SJCRH30 (cell line): Measurements from ENCODE around the gene SLC25A6. TPM values are rescaled to one million over a fixed set of nuclear protein-coding genes. Genes with fewer than 3 reads are reported as not detected.
"Not testable (repeated sequence)": the region's sequence is repeated elsewhere in the genome, so short reads cannot be mapped to it uniquely, and the experiment has no call there.

Experiments used
- DNase-seq, 2 experiments: peaks; one replicate each; pipeline ENCODE4 v3.0.0-alpha.2; 2015 to 2020
- H3K27ac ChIP-seq: fragments of 250-450 bp; sonication (Bioruptor Pico); 2 replicates; pipeline ENCODE4 v1.5.1; 2020; ENCODE audit warnings: mild to moderate bottlenecking, moderate library complexity
- H3K27me3 ChIP-seq: fragments of 250-450 bp; sonication (Bioruptor Pico); 2 replicates; pipeline ENCODE4 v1.5.1; 2020; ENCODE audit warnings: mild to moderate bottlenecking, moderate library complexity
- H3K36me3 ChIP-seq: fragments of 250-450 bp; sonication (Bioruptor Pico); 2 replicates; pipeline ENCODE4 v1.5.1; 2020; ENCODE audit warnings: mild to moderate bottlenecking, moderate library complexity
- H3K4me1 ChIP-seq: fragments of 250-450 bp; sonication (Bioruptor Pico); 2 replicates; pipeline ENCODE4 v1.5.1; 2020; ENCODE audit warnings: mild to moderate bottlenecking, moderate library complexity
- H3K4me3 ChIP-seq: fragments of 250-450 bp; sonication (Bioruptor Pico); 2 replicates; pipeline ENCODE4 v1.5.1; 2020; ENCODE audit warnings: mild to moderate bottlenecking, moderate library complexity
- H3K9me3 ChIP-seq: fragments of 250-450 bp; sonication (Bioruptor Pico); replicated peaks from 2 replicates; pipeline ENCODE4 v1.5.1; 2020; ENCODE audit warnings: mild to moderate bottlenecking, moderate library complexity
- total RNA-seq: library from RNA; depleted of rRNA; stranded (reverse); fragments of >200 nt; shearing (Covaris generic); gene quantifications from 2 replicates; pipeline ENCODE4 v1.2.3, GENCODE V29; 2014; rRNA removed

The SLC25A6 gene
- total RNA-seq, result 374 and 387 TPM in 2 replicates

DNA sequence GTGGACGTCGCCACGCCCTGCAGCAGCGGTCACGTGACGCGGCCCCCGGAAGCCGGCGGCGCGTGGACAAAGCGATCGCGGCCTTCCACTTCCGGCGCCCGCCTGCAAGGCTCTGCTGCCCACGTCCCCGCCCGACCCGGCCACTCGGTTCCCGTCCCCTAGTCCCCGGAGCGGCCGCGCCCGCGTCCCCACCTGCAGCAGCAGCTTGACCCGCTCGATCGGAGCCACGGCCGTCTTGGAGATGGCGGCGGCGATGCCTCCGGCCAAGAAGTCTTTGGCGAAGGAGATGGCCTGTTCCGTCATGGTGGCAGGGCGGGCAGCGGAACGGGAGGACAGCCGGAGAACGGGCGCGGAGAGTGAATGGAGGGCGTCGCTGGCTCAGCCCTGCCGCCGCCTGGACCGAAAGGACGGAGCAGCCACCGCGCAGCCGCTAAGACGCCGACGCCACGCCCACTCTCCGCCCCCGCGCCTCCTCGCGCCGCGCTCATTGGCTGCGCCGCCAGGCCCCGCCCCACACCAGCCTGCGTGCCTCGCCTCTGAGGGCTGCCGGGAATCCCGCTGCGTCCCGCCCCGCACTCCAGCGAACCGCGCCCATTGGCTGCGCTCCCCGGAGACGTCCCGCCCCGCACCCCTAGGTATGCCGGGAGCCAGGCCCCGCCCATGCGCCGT, at the start of gene SLC25A6:
SLC25A6 (minus strand) TSS at position 407 of the 669 bp plus-strand sequence; CDS start at position 303, 104 bp downstream.
- Histone ChIP-seq H3K27ac (peak within 1 kb of the TSS; percentile 99), H3K4me1 (no peaks in the 10 kb centered on the region; the same call in 1 of the 2 replicates), H3K27me3 (no peaks in the 10 kb centered on the region), H3K4me3 (peak within 1 kb of the TSS; percentile 96), H3K36me3 (peaks cover 49% of the 10 kb centered on the region), H3K9me3 (no peaks in the 10 kb centered on the region)
- DNase-seq, result peak; percentile 97 to 98

DNA sequence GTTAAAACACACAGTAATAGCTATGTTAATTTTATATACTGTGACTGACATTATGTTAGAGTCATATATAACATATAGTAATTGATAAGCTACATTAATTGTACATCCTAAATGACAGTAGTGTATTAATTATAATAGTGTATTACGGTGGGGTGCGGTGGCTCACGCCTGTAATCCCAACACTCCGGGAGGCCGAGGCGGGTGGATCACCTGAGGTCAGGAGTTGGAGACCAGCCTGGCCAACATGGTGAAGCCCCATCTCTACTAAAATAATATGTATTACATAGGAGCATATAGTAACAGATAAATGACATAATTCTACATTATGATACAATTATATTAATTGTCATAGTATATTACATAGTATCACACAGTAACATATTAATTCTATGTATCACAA, 48.6 kb upstream of the SLC25A6 start:
- Histone ChIP-seq H3K4me3 (no peak overlapping the region), H3K27ac (no peak overlapping the region), H3K27me3 (no peaks in the 10 kb centered on the region), H3K4me1 (no peaks in the 10 kb centered on the region), H3K9me3 (no peaks in the 10 kb centered on the region), H3K36me3 (peaks cover 64% of the 10 kb centered on the region)
- no peak for DNase-seq

DNA sequence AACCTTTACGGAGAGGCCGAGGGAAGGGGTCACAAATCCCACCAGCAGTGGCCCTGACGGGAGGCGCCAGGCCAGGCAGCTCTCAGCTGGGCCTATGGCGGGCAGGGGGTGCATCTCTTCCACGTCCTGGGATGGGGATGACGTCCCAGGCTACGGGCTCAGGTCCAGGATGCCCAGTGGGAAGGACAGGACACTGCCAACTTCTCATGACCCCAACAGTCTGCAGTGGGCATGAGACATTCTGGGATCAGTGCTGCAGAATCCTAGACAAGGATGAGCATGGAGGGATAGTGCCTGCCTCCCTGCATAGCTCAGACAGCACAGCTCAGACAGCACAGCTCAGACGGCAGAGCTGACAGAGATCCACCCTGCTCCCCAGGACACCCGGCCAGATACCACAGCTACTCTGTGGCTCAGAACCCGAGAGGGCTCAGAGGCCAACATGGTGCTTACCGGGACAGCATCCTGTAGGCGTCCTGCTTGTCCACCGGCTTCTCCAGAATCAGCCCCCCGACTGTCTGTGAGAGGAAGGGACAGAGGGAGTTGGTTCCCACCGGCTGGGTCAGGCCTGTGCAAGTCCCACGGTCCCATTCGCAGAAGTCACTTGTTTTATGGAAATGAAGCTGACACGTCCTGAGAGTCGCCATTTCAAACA, 43.5 kb upstream of the SLC25A6 start:
- Histone ChIP-seq H3K9me3 (no peaks in the 10 kb centered on the region), H3K36me3 (peaks cover 52% of the 10 kb centered on the region), H3K4me1 (no peaks in the 10 kb centered on the region), H3K27ac (no peak overlapping the region), H3K4me3 (no peak overlapping the region), H3K27me3 (no peaks in the 10 kb centered on the region)
- no peak for DNase-seq

DNA sequence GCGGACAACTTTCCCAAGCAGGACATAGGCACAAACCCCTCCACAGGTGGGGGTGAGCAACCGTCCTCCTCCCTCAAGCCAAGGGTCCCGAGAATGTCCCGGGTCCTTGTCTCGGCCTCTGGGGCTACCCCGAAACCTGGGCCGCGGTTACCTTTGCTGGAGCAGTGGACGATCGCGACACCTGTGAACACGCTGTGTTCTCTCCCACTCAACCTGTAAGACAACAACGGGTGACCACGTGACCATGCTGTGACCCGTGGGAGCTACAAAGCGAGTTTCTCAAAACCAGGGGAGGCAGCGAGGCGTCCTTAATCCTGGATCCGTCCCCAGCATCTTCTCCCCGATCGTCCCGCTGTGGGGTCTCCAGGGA, 42.9 kb upstream of the SLC25A6 start:
- Histone ChIP-seq H3K27ac (no peak overlapping the region), H3K27me3 (no peaks in the 10 kb centered on the region), H3K9me3 (no peaks in the 10 kb centered on the region), H3K4me3 (no peak overlapping the region), H3K4me1 (no peaks in the 10 kb centered on the region), H3K36me3 (peaks cover 54% of the 10 kb centered on the region)
- DNase-seq, result no peak

DNA sequence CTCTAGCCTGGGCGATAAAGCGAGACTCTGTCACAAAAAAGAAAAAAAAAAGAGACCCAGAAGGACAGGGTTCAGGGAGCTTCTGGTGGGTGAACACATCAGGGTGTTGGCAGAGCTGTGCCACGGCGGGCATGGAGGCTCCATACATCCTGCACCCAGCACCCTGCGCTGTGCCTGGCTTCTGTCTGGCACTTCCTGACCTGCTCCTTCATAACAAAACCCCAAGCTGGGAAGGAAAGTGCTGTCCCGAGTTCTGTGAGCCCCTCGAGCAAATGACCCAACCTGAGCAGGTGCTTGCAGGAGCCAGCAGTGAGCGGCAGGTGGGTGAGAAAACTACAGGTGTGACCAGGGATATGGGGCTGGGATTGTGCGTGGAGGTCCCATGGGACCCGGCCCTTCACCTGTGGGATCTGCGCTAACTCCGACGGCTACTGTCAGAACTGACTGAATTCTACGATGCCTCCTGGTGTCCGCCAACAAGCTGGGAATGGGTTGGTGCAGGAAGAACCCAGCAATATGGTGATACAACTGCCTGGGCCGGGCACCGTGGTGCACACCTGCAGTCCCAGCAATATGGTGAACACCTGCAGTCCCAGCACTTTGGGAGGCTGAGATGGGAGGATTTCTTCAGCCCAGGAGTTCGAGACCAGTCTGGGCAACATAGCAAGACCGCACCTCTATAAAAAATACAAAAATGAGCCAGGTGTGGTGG, 41.9 kb upstream of the SLC25A6 start:
- H3K36me3 ChIP-seq, result peaks cover 48% of the 10 kb centered on the region
- no peak overlapping the region for H3K4me3 ChIP-seq
- no peak for DNase-seq
- no peaks in the 10 kb centered on the region for H3K9me3 ChIP-seq
- no peaks in the 10 kb centered on the region for H3K4me1 ChIP-seq
- H3K27me3 ChIP-seq, result no peaks in the 10 kb centered on the region
- no peak overlapping the region for H3K27ac ChIP-seq

DNA sequence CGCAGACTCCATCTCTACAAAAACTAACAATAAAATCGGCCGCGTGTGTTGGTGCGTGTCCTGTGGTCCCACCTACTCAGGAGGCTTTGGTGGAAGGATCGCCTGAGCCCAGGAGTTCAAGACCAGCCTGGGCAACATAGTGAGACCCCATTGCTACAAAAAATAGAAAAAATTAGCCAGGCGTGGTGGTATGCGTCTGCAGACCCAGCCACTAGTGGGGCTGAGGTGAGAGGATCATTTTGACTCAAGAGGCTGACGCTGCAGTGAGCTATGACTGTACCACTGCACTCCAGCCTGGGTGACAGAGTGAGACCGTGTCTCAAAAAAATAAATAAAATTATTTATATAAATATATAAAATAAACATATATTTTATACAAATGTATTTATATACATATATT, 38.5 kb upstream of the SLC25A6 start:
- Histone ChIP-seq H3K9me3 (no peaks in the 10 kb centered on the region), H3K36me3 (peaks cover 43% of the 10 kb centered on the region), H3K4me1 (no peaks in the 10 kb centered on the region), H3K27me3 (no peaks in the 10 kb centered on the region), H3K4me3 (no peak overlapping the region), H3K27ac (no peak overlapping the region)
- DNase-seq, result no peak

DNA sequence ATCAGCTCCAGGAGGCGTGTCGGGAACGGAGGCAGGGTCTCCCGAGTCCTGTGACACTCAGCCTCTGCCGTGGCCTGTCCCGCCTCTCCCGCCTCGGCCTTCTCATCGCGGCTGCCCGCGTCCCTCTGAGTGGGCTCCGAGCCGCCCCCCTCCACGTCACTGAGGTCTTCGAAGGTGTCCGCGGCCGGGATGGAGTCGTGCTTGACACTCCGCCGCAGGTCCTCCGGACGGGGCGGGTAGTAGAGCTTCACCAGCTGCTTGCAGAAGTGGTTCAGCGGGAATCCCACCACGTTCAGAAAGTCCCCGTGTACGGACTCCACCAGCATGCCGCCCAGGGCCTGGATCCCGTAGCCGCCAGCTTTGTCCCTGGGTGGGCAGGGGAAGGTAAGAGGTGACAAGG, 35.8 kb upstream of the SLC25A6 start:
- no peaks in the 10 kb centered on the region for H3K27me3 ChIP-seq
- H3K36me3 ChIP-seq, result peaks cover 53% of the 10 kb centered on the region
- no peak overlapping the region for H3K4me3 ChIP-seq
- no peak for DNase-seq
- 0 out of 2 replicates have a peak, but pooled peaks cover 5% of the 10 kb centered on the region for H3K9me3 ChIP-seq
- no peak overlapping the region for H3K27ac ChIP-seq
- H3K4me1 ChIP-seq, result no peaks in the 10 kb centered on the region

DNA sequence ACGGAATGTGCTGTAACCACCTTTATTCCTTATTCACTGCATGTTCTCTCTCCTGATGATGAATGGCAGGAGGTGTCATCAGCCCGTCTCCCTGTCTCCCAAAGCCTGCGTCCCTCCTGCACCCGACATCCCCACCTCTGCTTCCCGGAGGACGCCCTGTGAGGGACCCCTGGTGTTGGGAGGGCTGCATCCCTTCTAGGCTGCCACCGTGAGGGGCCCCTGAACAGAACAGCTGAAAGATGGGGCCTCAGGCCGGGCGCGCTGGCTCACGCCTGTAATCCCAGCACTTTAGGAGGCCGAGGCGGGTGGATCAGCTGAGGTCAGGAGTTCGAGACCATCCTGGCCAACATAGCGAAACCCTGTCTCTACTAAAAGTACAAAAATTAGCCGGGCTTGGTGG, 34.4 kb upstream of the SLC25A6 start:
- not testable (repeated sequence) for H3K27ac ChIP-seq, H3K27me3 ChIP-seq, DNase-seq, H3K4me3 ChIP-seq, H3K4me1 ChIP-seq
- peaks cover 12% of the 10 kb centered on the region for H3K9me3 ChIP-seq
- H3K36me3 ChIP-seq, result peaks cover 60% of the 10 kb centered on the region

DNA sequence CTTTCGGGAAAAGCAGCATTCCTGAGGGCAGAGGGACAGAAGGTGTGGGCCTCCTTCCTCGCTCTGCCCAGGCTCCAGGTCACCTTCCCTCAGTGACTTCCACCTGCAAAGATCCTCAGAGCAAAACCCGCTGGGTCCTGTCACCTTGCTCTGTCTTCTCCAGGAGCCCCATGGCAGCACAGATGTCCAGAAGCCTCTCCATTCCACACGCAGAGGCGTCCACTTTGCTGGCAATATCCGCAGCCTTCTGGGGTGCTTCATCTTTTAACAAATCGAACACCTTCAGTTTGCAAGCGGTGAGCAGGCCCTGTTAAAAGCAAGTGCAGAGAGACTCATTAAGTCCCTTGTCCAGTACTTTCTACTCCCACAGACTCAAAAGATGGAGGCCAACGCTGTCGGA, 33.5 kb upstream of the SLC25A6 start:
- no peaks in the 10 kb centered on the region for H3K27me3 ChIP-seq
- no peak overlapping the region for H3K4me3 ChIP-seq
- H3K9me3 ChIP-seq, result peaks cover 12% of the 10 kb centered on the region
- peaks cover 69% of the 10 kb centered on the region for H3K36me3 ChIP-seq
- H3K27ac ChIP-seq, result no peak overlapping the region
- no peak for DNase-seq
- no peaks in the 10 kb centered on the region for H3K4me1 ChIP-seq

DNA sequence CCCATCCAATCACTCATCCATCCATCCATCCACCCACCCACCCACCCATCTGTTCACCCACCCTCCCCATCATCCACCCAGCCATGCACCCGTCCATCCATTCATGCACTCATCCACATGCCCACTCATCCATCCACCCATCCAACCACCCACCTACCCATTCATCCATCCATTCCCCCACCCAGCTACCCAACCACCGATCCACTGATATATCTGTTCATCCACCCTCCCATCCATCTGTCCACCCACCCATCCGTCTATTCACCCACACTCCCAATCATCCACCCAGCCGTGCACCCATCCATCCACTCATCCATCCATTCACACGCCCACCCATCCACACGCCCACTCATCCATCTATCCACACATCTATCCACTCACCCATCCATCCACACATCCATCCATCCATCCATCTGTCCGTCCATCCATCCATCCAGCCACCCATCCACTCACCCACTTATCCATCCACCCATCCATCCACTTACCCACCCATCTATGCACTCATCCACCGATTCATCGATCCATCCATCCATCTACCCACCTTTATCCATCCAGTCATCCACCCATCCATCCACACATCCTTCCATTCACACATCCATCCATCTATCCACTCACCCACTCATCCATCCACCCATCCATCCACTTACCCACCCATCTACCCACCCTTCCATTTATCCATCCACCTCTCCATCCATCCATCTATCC, 32.4 kb upstream of the SLC25A6 start:
- Histone ChIP-seq H3K4me3 (no peak overlapping the region), H3K27ac (no peak overlapping the region), H3K27me3 (no peaks in the 10 kb centered on the region), H3K9me3 (peaks cover 12% of the 10 kb centered on the region), H3K36me3 (peaks cover 64% of the 10 kb centered on the region), H3K4me1 (no peaks in the 10 kb centered on the region)
- DNase-seq, result no peak

DNA sequence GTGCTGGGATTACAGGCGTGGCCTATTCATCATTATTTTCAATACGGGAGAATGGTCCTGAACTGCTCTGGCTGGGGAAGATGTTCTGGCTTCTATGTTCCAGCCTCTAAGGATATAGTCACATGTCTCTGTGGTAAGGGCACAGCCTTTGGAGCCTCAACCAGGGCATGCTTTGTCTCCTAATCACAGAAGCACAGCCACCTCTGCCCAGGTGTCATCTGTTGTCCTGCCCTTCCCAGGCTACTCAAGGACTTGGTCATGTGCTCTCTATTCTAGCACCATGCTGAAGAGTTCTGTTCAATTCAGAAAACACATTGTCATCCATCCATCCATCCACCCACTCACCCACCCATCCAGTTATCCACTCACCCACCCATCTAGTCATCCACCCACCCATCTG, 31.3 kb upstream of the SLC25A6 start:
- Histone ChIP-seq H3K4me1 (no peaks in the 10 kb centered on the region), H3K27me3 (no peaks in the 10 kb centered on the region), H3K27ac (no peak overlapping the region), H3K4me3 (no peak overlapping the region), H3K36me3 (peaks cover 69% of the 10 kb centered on the region), H3K9me3 (peaks cover 12% of the 10 kb centered on the region)
- DNase-seq, result no peak

DNA sequence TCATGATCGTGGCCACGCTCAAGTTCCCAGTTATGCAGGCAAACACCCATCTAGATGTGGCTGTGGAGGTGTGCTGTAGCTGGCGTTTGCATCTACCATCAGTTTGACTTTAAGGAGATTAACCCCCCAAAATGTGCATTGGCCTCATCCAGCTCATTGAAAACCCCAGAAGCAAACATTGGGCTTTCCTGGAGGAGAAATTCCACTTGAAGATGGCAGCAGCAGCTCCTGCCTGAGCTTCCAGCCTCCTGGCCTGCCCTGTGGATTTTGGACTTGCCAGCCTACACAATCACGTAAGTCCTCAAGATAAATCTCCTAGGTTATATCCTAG, 30.2 kb upstream of the SLC25A6 start:
- H3K9me3 ChIP-seq, result peaks cover 12% of the 10 kb centered on the region
- H3K4me1 ChIP-seq, result no peaks in the 10 kb centered on the region
- no peak overlapping the region for H3K4me3 ChIP-seq
- H3K27me3 ChIP-seq, result no peaks in the 10 kb centered on the region
- DNase-seq, result no peak
- no peak overlapping the region for H3K27ac ChIP-seq
- peaks cover 66% of the 10 kb centered on the region for H3K36me3 ChIP-seq

DNA sequence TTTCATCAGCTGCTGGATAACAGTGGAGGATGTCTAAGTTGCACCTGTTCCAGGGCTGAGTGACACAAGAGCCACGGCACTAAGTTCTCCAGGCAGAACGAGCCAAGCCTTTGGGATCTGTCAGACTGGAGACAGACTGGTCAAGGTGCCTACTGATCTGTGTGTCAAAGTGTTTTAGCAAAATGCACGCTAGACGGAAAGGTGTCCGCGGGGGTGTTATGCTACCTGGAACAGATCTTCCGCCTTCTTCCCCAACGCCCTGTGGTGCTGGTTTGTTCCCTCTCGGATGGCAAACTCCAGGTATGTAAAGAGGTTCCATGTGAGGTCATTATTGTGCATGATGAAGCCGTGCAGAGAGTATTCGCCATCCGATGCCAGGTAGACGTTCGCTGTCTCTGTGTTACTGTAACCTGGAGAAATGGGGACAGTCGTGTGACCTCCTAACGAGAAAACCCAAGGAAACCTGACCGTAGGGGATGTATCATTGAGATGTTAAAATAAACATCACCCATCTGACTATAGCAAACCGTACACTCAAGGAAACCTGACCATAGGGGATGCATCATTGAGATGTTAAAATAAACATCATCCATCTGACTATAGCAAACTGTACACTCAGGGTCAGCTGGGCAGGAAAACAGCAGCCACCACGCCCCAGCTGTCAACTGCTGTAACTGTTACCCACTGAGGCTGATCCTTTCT, 29.7 kb upstream of the SLC25A6 start:
- H3K4me3 ChIP-seq, result no peak overlapping the region
- no peaks in the 10 kb centered on the region for H3K4me1 ChIP-seq
- DNase-seq, result peak in 1 of 2 experiments; percentile 48
- peaks cover 12% of the 10 kb centered on the region for H3K9me3 ChIP-seq
- H3K27me3 ChIP-seq, result no peaks in the 10 kb centered on the region
- H3K36me3 ChIP-seq, result peaks cover 66% of the 10 kb centered on the region
- H3K27ac ChIP-seq, result no peak overlapping the region

DNA sequence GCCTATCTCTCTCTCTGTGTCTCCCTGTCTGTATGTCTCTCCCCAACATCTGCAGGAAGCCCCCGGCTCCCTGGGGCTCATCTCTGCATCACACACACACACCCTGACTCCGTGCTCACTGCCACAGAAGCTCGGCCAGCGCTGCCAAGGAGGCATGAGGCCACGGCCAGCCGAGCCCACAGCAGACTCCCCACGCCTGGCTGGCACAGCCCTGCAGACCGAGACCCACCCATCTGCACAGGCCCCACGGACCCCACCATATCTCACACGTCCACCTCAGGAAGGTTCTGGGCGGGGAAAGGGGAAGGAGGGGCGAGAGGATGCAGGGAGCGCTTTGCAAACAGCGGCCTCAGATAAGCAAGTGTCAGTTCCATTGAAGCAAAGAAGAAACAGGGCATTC, 28.5 kb upstream of the SLC25A6 start:
- H3K27ac ChIP-seq, result no peak overlapping the region
- H3K9me3 ChIP-seq, result peaks cover 12% of the 10 kb centered on the region
- H3K4me1 ChIP-seq, result no peaks in the 10 kb centered on the region
- H3K27me3 ChIP-seq, result no peaks in the 10 kb centered on the region
- DNase-seq, result no peak
- no peak overlapping the region for H3K4me3 ChIP-seq
- H3K36me3 ChIP-seq, result peaks cover 62% of the 10 kb centered on the region
